Transverse colon (tissue), 3 donors: ENCODE measurements around the gene DLG2.

Experiments
- CTCF ChIP-seq, 5 experiments: fragments of 200-600 bp in 3 of 5; fragments of 450-650 bp in 2 of 5; sonication (generic) in 3 of 5; IDR thresholded peaks; 1 replicate in 2 of 5; 2 replicates in 3 of 5; pipeline ENCODE4 v1.5.1; 2016 to 2017; ENCODE audit warnings: antibody characterized with exemption in 5 of 5, inconsistent platforms in 3 of 5, mild to moderate bottlenecking in 2 of 5, moderate library complexity in 1 of 5
- EP300 ChIP-seq: sonication (generic); formaldehyde crosslinking; IDR thresholded peaks from one replicate; pipeline ENCODE4 v1.6.1; 2017; ENCODE audit warnings: antibody characterized with exemption, low read depth

GRCh38 chr11:85098996-85099395, 528.1 kb downstream of the DLG2 start:
- TF ChIP-seq CTCF (IDR thresholded peaks at IDR 0.05) (no peak), EP300 (no peak)
